K562 (cell line): Measurements from ENCODE around the gene LPGAT1. TPM values are rescaled to one million over a fixed set of nuclear protein-coding genes. Genes with fewer than 3 reads are reported as not detected.

Source experiments
- ESRRA ChIP-seq: fragments of 450-650 bp; IDR thresholded peaks from 2 replicates; pipeline ENCODE4 v1.6.1; 2014; ENCODE audit warnings: low read depth, mild to moderate bottlenecking, moderate library complexity, borderline replicate concordance
- HEY1 ChIP-seq: fragments of 250-450 bp; sonication (Bioruptor Pico); IDR thresholded peaks from 2 replicates; pipeline ENCODE4 v1.5.0; 2020; ENCODE audit warnings: mild to moderate bottlenecking, moderate library complexity, borderline replicate concordance
- HNRNPLL ChIP-seq: fragments of 200-400 bp; formaldehyde crosslinking; IDR thresholded peaks from 2 replicates; pipeline ENCODE4 v1.6.1; 2017; ENCODE audit warnings: low read length, low read depth, mild to moderate bottlenecking; ENCODE audit not compliant: poor library complexity, severe bottlenecking
- NFRKB ChIP-seq: fragments of 450-650 bp; IDR thresholded peaks from 2 replicates; pipeline ENCODE4 v1.6.1; 2016; ENCODE audit warnings: low read depth
- NONO ChIP-seq, 2 experiments: fragments of 200-400 bp in 1 of 2; fragments of 450-650 bp in 1 of 2; formaldehyde crosslinking in 1 of 2; IDR thresholded peaks; 2 replicates each; pipeline ENCODE4 v1.6.1; 2017; ENCODE audit warnings: low read depth in 2 of 2, mild to moderate bottlenecking in 2 of 2, moderate library complexity in 2 of 2, low read length in 1 of 2
- NR2C2 ChIP-seq, 2 experiments: fragments of 200-800 bp in 1 of 2; sonication (Bioruptor generic) in 1 of 2; sonication (generic) in 1 of 2; formaldehyde crosslinking in 1 of 2; IDR thresholded peaks; 2 replicates each; pipeline versions ENCODE4 v1.6.1 to v1.8.0; 2016 to 2022; ENCODE audit warnings: mild to moderate bottlenecking in 1 of 2, missing compliant biosample characterization in 1 of 2, missing genetic modification characterization in 1 of 2, missing genetic modification reagents in 1 of 2
- SMARCE1 ChIP-seq: fragments of 450-650 bp; IDR thresholded peaks from 2 replicates; pipeline ENCODE4 v1.7.1; 2016; ENCODE audit warnings: mild to moderate bottlenecking
- STAT5B ChIP-seq: fragments of 250-450 bp; sonication (Bioruptor Pico); IDR thresholded peaks from 2 replicates; pipeline ENCODE4 v1.8.0; 2021; ENCODE audit warnings: mild to moderate bottlenecking, inconsistent platforms
- TAL1 ChIP-seq: fragments of 450-650 bp; IDR thresholded peaks from 2 replicates; pipeline ENCODE4 v1.6.1; 2016; ENCODE audit warnings: mild to moderate bottlenecking
- U2AF1 ChIP-seq: fragments of 200-400 bp; formaldehyde crosslinking; optimal IDR thresholded peaks from 2 replicates; pipeline ENCODE3; 2017; ENCODE audit warnings: mild to moderate bottlenecking, low read depth, low read length, moderate library complexity
- YY1 ChIP-seq, 3 experiments: IDR thresholded peaks; 2 replicates each; pipeline ENCODE4 v1.6.1; 2011; ENCODE audit warnings: low read length in 2 of 3, mild to moderate bottlenecking in 2 of 3, moderate library complexity in 2 of 3, borderline replicate concordance in 1 of 3, control low read depth in 1 of 3, low read depth in 1 of 3; ENCODE audit not compliant: insufficient read depth in 3 of 3, insufficient replicate concordance in 2 of 3, control insufficient read depth in 1 of 3, insufficient read length in 1 of 3; ENCODE audit errors: extremely low read depth in 1 of 3
- ZNF79 ChIP-seq: fragments of 250-450 bp; sonication (Bioruptor Pico); IDR thresholded peaks from 2 replicates; pipeline ENCODE4 v1.4.0; 2020; ENCODE audit warnings: low read depth, mild to moderate bottlenecking, moderate library complexity
- polyA plus RNA-seq, 8 experiments: library from polyadenylated mRNA; depleted of rRNA in 4 of 8; stranded (reverse) in 5 of 8; unstranded in 3 of 8; fragments of >200 nt; fragmentation: Nextera tagmentation in 2 of 8; fragmentation: Illumina TruSeq in 1 of 8; extraction: Ambion mirVana in 2 of 8; extraction: Trizol in 1 of 8; gene quantifications; 2 replicates each; pipeline versions ENCODE4 v1.2.1 to v1.2.3, GENCODE V29; 2011 to 2014; ENCODE audit warnings: inconsistent platforms in 1 of 8, missing spikeins in 1 of 8
- total RNA-seq, 7 experiments: library from RNA; depleted of rRNA in 6 of 7; stranded (reverse); fragments of >200 nt in 6 of 7; fragmentation: Illumina TruSeq in 2 of 7; extraction: Trizol in 2 of 7; gene quantifications; 2 replicates each; pipeline versions ENCODE4 v1.2.1 to v1.2.3, GENCODE V29; 2011 to 2021; ENCODE audit warnings: low replicate concordance in 1 of 7
- TF ChIP-seq, protein P1 (sequence below): IDR thresholded peaks from 2 replicates; pipeline ENCODE4 v1.6.1; 2011; ENCODE audit warnings: borderline replicate concordance, low read depth, mild to moderate bottlenecking, moderate library complexity, low read length; ENCODE audit not compliant: insufficient read depth, poor library complexity, severe bottlenecking
- TF ChIP-seq, protein P2 (sequence below), 2 experiments: fragments of 450-650 bp; IDR thresholded peaks; 2 replicates each; pipeline ENCODE4 v1.6.1; 2016
- TF ChIP-seq, protein P3 (sequence below): sonication (generic); formaldehyde crosslinking; IDR thresholded peaks from 2 replicates; pipeline ENCODE4 v1.8.1; 2023; ENCODE audit warnings: mild to moderate bottlenecking, missing genetic modification reagents
- TF ChIP-seq, protein P4 (sequence below): fragments of 250-450 bp; sonication (Bioruptor Pico); IDR thresholded peaks from 2 replicates; pipeline ENCODE4 v1.4.0; 2020
- TF ChIP-seq, protein P5 (sequence below): sonication (generic); formaldehyde crosslinking; IDR thresholded peaks from 2 replicates; pipeline ENCODE4 v1.8.0; 2022; ENCODE audit warnings: mild to moderate bottlenecking, missing genetic modification reagents

The LPGAT1 gene
- total and polyA plus RNA-seq, 9 of the 15 experiments (the other 6 are each of a cell fraction or from before 2014, with no cell fraction given), result 5.7 to 31.4 (median 16.3) TPM

DNA sequence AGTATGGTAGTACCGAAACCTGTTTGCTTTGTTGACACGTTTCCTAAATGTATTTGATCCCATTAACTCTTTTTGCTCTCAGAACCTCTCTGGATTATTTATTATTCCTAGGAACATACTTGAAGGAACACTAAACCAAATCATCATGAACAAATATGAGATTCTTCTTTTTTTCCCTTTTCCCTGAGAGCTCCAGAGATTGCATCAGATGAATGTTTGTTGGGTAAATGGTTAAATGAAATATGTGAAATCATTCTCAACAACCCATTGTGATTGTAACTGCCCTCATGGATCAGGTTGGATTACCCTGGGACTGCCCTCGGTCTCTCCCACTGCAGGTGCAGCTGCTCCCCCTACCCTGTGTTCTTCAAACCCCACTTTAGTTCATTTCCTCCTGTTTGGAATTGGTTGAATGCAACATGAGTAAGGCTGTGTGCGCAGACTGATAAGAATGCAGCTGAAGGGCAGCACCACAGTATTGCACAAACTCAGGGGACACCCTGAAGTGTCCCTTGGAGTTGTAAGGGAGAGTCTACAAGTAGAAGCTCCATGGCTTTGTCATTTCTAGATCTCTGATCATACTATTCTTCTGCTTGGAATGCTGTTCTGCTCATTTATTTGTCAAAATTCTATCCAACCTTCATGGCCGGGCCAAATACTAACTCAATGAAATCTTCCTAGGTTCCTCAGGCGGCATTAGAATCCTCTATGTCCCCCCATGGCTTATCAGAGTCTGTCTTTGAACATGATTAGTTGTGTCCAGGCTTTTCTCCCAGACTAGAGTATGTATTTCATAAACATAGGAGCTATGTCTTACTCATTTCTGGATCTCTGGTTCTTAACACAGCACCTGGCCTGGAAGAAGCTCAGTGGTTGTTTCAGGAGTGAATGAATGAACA lies 108.0 kb downstream of the LPGAT1 start (continued):
- TF ChIP-seq YY1 (IDR thresholded peaks at IDR 0.05; ENCODE audit: borderline replicate concordance in 1 of 3, control insufficient read depth in 1 of 3, extremely low read depth in 1 of 3, insufficient read depth in 3 of 3, insufficient read length in 1 of 3, insufficient replicate concordance in 2 of 3, low read depth in 1 of 3, low read length in 2 of 3) (peak in 1 of 3 experiments; percentile 43), STAT5B (CRISPR knock-in tag) (no peak), NONO (IDR thresholded peaks at IDR 0.05; ENCODE audit: low read depth in 2 of 2, low read length in 1 of 2) (0 out of 4 replicates have a peak, but pooled peaks of 1 of the 2 experiments have one; percentile 51), ZNF79 (CRISPR knock-in tag) (no peak), HEY1 (CRISPR knock-in tag) (no peak), SMARCE1 (peak; percentile 87), TAL1 (peak; percentile 84), HNRNPLL (peak; percentile 42), U2AF1 (no peak), NFRKB (no peak; the same call in 1 of the 2 replicates), NR2C2 (CRISPR knock-in tag; IDR thresholded peaks at IDR 0.05) (no peak), NR2C2 (tag; IDR thresholded peaks at IDR 0.05) (peak; percentile 45; the same call in 1 of the 2 replicates), ESRRA (peak; percentile 33; the same call in 1 of the 2 replicates)
- TF ChIP-seq, protein P1, sequence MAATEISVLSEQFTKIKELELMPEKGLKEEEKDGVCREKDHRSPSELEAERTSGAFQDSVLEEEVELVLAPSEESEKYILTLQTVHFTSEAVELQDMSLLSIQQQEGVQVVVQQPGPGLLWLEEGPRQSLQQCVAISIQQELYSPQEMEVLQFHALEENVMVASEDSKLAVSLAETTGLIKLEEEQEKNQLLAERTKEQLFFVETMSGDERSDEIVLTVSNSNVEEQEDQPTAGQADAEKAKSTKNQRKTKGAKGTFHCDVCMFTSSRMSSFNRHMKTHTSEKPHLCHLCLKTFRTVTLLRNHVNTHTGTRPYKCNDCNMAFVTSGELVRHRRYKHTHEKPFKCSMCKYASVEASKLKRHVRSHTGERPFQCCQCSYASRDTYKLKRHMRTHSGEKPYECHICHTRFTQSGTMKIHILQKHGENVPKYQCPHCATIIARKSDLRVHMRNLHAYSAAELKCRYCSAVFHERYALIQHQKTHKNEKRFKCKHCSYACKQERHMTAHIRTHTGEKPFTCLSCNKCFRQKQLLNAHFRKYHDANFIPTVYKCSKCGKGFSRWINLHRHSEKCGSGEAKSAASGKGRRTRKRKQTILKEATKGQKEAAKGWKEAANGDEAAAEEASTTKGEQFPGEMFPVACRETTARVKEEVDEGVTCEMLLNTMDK, result no peak
- TF ChIP-seq, protein P2, sequence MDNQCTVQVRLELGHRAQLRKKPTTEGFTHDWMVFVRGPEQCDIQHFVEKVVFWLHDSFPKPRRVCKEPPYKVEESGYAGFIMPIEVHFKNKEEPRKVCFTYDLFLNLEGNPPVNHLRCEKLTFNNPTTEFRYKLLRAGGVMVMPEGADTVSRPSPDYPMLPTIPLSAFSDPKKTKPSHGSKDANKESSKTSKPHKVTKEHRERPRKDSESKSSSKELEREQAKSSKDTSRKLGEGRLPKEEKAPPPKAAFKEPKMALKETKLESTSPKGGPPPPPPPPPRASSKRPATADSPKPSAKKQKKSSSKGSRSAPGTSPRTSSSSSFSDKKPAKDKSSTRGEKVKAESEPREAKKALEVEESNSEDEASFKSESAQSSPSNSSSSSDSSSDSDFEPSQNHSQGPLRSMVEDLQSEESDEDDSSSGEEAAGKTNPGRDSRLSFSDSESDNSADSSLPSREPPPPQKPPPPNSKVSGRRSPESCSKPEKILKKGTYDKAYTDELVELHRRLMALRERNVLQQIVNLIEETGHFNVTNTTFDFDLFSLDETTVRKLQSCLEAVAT (IDR thresholded peaks at IDR 0.05), result peak in 1 of 2 experiments; percentile 39; a peak in 2 of 4 replicates
- TF ChIP-seq, protein P3, sequence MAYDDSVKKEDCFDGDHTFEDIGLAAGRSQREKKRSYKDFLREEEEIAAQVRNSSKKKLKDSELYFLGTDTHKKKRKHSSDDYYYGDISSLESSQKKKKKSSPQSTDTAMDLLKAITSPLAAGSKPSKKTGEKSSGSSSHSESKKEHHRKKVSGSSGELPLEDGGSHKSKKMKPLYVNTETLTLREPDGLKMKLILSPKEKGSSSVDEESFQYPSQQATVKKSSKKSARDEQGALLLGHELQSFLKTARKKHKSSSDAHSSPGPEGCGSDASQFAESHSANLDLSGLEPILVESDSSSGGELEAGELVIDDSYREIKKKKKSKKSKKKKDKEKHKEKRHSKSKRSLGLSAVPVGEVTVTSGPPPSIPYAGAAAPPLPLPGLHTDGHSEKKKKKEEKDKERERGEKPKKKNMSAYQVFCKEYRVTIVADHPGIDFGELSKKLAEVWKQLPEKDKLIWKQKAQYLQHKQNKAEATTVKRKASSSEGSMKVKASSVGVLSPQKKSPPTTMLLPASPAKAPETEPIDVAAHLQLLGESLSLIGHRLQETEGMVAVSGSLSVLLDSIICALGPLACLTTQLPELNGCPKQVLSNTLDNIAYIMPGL (CRISPR knock-in tag), result no peak
- TF ChIP-seq, protein P4, sequence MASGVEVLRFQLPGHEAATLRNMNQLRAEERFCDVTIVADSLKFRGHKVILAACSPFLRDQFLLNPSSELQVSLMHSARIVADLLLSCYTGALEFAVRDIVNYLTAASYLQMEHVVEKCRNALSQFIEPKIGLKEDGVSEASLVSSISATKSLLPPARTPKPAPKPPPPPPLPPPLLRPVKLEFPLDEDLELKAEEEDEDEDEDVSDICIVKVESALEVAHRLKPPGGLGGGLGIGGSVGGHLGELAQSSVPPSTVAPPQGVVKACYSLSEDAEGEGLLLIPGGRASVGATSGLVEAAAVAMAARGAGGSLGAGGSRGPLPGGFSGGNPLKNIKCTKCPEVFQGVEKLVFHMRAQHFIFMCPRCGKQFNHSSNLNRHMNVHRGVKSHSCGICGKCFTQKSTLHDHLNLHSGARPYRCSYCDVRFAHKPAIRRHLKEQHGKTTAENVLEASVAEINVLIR (CRISPR knock-in tag), result no peak
- TF ChIP-seq, protein P5, sequence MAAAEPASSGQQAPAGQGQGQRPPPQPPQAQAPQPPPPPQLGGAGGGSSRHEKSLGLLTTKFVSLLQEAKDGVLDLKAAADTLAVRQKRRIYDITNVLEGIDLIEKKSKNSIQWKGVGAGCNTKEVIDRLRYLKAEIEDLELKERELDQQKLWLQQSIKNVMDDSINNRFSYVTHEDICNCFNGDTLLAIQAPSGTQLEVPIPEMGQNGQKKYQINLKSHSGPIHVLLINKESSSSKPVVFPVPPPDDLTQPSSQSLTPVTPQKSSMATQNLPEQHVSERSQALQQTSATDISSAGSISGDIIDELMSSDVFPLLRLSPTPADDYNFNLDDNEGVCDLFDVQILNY, result no peak
